Panc1 (cell line): ENCODE measurements around the gene VWA8. TPM values are rescaled to one million over a fixed set of nuclear protein-coding genes. Genes with fewer than 3 reads are reported as not detected.

Experiments
- ATAC-seq: fragments of 200-7000 bp; cut with Tn5 transposase; 2 replicates; pipeline ENCODE4 v1.9.1; 2020; ENCODE audit warnings: mild to moderate bottlenecking, moderate library complexity
- BruUV-seq: library from RNA; stranded (reverse); fragments of 400-500 nt; replicated peaks from 2 replicates; lab custom pipeline; 2021; lab: Mats Ljungman, UMichigan
- CTCF ChIA-PET: fragments of 300-600 bp; sonication (Branson Sonifier 250); formaldehyde crosslinking; loops from one replicate; lab custom pipeline; 2022; ENCODE audit warnings: antibody characterized with exemption; lab: Charles Lee
- POLR2A ChIA-PET: fragments of 300-600 bp; sonication (Branson Sonifier 250); formaldehyde crosslinking; loops from one replicate; lab custom pipeline; 2022; ENCODE audit warnings: antibody characterized with exemption; lab: Charles Lee
- DNase-seq: peaks from one replicate; pipeline ENCODE4 v3.0.0-alpha.2; 2010; ENCODE audit warnings: low read depth, low spot score
- H3K27ac ChIP-seq: 2 replicates; pipeline ENCODE4 v1.5.1; 2011; ENCODE audit warnings: mild to moderate bottlenecking, low read length, inconsistent platforms
- H3K27me3 ChIP-seq: fragments of 200-500 bp; sonication (Bioruptor generic); 2 replicates; pipeline ENCODE4 v1.6.0; 2014; ENCODE audit warnings: low read length, inconsistent platforms; ENCODE audit not compliant: control insufficient read depth, insufficient read depth
- H3K36me3 ChIP-seq: fragments of 200-500 bp; sonication (Bioruptor generic); 2 replicates; pipeline ENCODE4 v1.5.1; 2014; ENCODE audit warnings: inconsistent platforms, mild to moderate bottlenecking, low read length, moderate library complexity; ENCODE audit not compliant: control insufficient read depth, insufficient read depth
- H3K4me1 ChIP-seq: 2 replicates; pipeline ENCODE4 v1.5.1; 2011; ENCODE audit warnings: inconsistent platforms, mild to moderate bottlenecking, low read length, moderate library complexity; ENCODE audit not compliant: control insufficient read depth, insufficient read depth
- H3K4me3 ChIP-seq, 2 experiments: 2 replicates each; pipeline ENCODE4 v1.5.1; 2011 to 2012; ENCODE audit warnings: low read depth in 2 of 2, low read length in 2 of 2, mild to moderate bottlenecking in 2 of 2, inconsistent platforms in 1 of 2, moderate library complexity in 1 of 2
- H3K9me3 ChIP-seq: fragments of 200-500 bp; sonication (Bioruptor generic); 2 replicates; pipeline ENCODE4 v1.5.1; 2014; ENCODE audit warnings: low read depth, mild to moderate bottlenecking, inconsistent platforms, low read length, moderate library complexity; ENCODE audit not compliant: control insufficient read depth, insufficient read depth
- CTCF ChIP-seq: fragments of 450-650 bp; IDR thresholded peaks from 2 replicates; pipeline ENCODE4 v1.5.1; 2017; ENCODE audit warnings: mild to moderate bottlenecking
- POLR2AphosphoS5 ChIP-seq: IDR thresholded peaks from 2 replicates; pipeline ENCODE4 v1.6.1; 2012; ENCODE audit warnings: mild to moderate bottlenecking, low read depth, low read length, moderate library complexity
- SIN3A ChIP-seq: IDR thresholded peaks from 2 replicates; pipeline ENCODE4 v1.6.1; 2012; ENCODE audit warnings: low read depth, mild to moderate bottlenecking, low read length, moderate library complexity, borderline replicate concordance; ENCODE audit not compliant: insufficient read depth
- TCF7L2 ChIP-seq: IDR thresholded peaks from 2 replicates; pipeline ENCODE4 v1.6.1; 2011; ENCODE audit warnings: mild to moderate bottlenecking, low read depth, low read length, inconsistent platforms
- in situ Hi-C: cut with HindIII; loops from 2 replicates; pipeline ENCODE4 v1.10.0; 2016; ENCODE audit warnings: low sequenced_read_pairs, low pct_unique_long_range_greater_than_20kb
- intact Hi-C: fragments of 100-400 bp; cut with micrococcal nuclease; formaldehyde crosslinking; loops from one replicate; pipeline ENCODE4 v1.10.0; 2022; ENCODE audit not compliant: unreplicated experiment
- total RNA-seq: library from RNA; stranded (reverse); gene quantifications from one replicate; pipeline ENCODE4 v1.2.1, GENCODE V29; 2021; ENCODE audit not compliant: unreplicated experiment
- TF ChIP-seq, protein P1 (sequence below), 2 experiments: IDR thresholded peaks; 2 replicates each; pipeline ENCODE4 v1.6.1; 2011 to 2012; ENCODE audit warnings: low read depth in 2 of 2, control low read depth in 1 of 2, low read length in 1 of 2, mild to moderate bottlenecking in 1 of 2, moderate library complexity in 1 of 2; ENCODE audit not compliant: insufficient read depth in 1 of 2

Gene VWA8
- total RNA-seq, 1 experiment from 2014 or later = 11.2 TPM

- ATAC-seq = no peak
- ChIA-PET POLR2A (no interaction called here), CTCF (no interaction called here)
- intact Hi-C loops (no loop called here), in situ Hi-C loops (no loop called here)
- DNase-seq = no peak
- TF ChIP-seq, protein P1, sequence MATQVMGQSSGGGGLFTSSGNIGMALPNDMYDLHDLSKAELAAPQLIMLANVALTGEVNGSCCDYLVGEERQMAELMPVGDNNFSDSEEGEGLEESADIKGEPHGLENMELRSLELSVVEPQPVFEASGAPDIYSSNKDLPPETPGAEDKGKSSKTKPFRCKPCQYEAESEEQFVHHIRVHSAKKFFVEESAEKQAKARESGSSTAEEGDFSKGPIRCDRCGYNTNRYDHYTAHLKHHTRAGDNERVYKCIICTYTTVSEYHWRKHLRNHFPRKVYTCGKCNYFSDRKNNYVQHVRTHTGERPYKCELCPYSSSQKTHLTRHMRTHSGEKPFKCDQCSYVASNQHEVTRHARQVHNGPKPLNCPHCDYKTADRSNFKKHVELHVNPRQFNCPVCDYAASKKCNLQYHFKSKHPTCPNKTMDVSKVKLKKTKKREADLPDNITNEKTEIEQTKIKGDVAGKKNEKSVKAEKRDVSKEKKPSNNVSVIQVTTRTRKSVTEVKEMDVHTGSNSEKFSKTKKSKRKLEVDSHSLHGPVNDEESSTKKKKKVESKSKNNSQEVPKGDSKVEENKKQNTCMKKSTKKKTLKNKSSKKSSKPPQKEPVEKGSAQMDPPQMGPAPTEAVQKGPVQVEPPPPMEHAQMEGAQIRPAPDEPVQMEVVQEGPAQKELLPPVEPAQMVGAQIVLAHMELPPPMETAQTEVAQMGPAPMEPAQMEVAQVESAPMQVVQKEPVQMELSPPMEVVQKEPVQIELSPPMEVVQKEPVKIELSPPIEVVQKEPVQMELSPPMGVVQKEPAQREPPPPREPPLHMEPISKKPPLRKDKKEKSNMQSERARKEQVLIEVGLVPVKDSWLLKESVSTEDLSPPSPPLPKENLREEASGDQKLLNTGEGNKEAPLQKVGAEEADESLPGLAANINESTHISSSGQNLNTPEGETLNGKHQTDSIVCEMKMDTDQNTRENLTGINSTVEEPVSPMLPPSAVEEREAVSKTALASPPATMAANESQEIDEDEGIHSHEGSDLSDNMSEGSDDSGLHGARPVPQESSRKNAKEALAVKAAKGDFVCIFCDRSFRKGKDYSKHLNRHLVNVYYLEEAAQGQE (IDR thresholded peaks at IDR 0.05; ENCODE audit: insufficient read depth in 1 of 2, low read depth in 2 of 2, low read length in 1 of 2) = no peak
- Histone ChIP-seq H3K36me3 (no peaks in the 10 kb centered on the region), H3K27me3 (no peaks in the 10 kb centered on the region), H3K27ac (no peak overlapping the region), H3K4me3 (no peak overlapping the region), H3K9me3 (no peaks in the 10 kb centered on the region), H3K4me1 (no peaks in the 10 kb centered on the region)
- no TSS peak for BruUV-seq
Observed at GRCh38 chr13:41708713-41709112, 252.2 kb downstream of the VWA8 start.

- no peaks in the 10 kb centered on the region for H3K4me1 ChIP-seq
- BruUV-seq = no TSS peak
- ChIA-PET POLR2A (no interaction called here), CTCF (no interaction called here)
- H3K9me3 ChIP-seq = no peaks in the 10 kb centered on the region
- no peaks in the 10 kb centered on the region for H3K36me3 ChIP-seq
- intact Hi-C loops = no loop called here
- in situ Hi-C loops = no loop called here
- H3K4me3 ChIP-seq = no peak overlapping the region
- H3K27ac ChIP-seq = no peak overlapping the region
- DNase-seq (no peak), ATAC-seq (no peak)
- TF ChIP-seq SIN3A (no peak), CTCF (no peak), TCF7L2 (no peak), POLR2AphosphoS5 (no peak)
- TF ChIP-seq, protein P1 (IDR thresholded peaks at IDR 0.05; ENCODE audit: insufficient read depth in 1 of 2, low read depth in 2 of 2, low read length in 1 of 2) = no peak
- no peaks in the 10 kb centered on the region for H3K27me3 ChIP-seq
Observed at GRCh38 chr13:41707194-41707821, 253.6 kb downstream of the VWA8 start.
